Activated CD8-positive, alpha-beta memory T cell treated with anti-CD3 and anti-CD28 coated beads, Interleukin-2, amount 50 U/mL, for 48 hours (primary cell): ENCODE measurements around the gene SEPHS2.
"Not testable (repeated sequence)": the region's sequence is repeated elsewhere in the genome, so short reads cannot be mapped to it uniquely, and the experiment has no call there.

Experiments
- DNase-seq: peaks from one replicate; pipeline ENCODE4 v3.0.0-alpha.2; 2020

Gene SEPHS2

GRCh38 chr16:30464078-30464477 is 18.4 kb upstream of the SEPHS2 start:
- no peak for DNase-seq

DNA sequence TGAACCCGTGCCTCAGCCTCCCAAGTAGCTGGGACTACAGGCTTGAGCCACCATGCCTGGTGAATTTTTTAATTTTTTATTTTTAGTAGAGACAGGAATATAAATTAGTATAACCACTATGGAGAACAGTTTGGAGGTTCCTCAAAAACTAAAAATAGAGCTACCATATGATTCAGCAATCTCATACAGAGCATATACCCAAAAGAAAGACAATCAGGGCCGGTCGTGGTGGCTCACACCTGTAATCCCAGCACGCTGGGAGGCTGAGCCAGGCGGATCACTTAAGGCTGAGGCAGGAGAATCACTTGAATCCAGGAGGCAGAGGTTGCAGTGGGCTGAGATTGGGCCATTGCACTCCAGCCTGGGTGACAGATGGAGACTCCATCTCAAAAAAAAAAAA is 15.8 kb upstream of the SEPHS2 start:
- DNase-seq = not testable (repeated sequence)

DNA sequence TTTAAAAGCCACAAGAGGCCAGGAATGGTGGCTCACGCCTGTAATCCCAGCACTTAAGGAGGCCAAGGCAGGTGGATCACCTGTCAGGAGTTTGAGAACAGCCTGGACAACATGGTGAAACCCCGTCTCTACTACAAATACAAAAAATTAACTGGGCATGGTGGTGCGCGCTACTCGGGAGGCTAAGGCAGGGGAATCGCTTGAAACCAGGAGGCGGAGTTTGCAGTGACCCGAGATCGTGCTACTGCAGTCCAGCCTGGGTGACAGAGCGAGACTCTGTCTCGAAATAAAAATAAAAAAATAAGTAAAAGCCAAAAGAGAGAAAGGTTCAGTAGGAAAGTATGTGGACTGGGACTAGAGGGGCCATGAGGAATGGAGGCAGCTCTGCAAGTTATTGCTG is 13.8 kb upstream of the SEPHS2 start:
- no peak for DNase-seq

GRCh38 chr16:30458561-30459394 is 13.1 kb upstream of the SEPHS2 start:
- peak; percentile 92 for DNase-seq

- DNase-seq = no peak
Observed at GRCh38 chr16:30457743-30458560, 12.3 kb upstream of the SEPHS2 start.

- DNase-seq = no peak
Observed at GRCh38 chr16:30457256-30457655, 11.6 kb upstream of the SEPHS2 start.

GRCh38 chr16:30456302-30456701 is 10.6 kb upstream of the SEPHS2 start:
- no peak for DNase-seq

DNA sequence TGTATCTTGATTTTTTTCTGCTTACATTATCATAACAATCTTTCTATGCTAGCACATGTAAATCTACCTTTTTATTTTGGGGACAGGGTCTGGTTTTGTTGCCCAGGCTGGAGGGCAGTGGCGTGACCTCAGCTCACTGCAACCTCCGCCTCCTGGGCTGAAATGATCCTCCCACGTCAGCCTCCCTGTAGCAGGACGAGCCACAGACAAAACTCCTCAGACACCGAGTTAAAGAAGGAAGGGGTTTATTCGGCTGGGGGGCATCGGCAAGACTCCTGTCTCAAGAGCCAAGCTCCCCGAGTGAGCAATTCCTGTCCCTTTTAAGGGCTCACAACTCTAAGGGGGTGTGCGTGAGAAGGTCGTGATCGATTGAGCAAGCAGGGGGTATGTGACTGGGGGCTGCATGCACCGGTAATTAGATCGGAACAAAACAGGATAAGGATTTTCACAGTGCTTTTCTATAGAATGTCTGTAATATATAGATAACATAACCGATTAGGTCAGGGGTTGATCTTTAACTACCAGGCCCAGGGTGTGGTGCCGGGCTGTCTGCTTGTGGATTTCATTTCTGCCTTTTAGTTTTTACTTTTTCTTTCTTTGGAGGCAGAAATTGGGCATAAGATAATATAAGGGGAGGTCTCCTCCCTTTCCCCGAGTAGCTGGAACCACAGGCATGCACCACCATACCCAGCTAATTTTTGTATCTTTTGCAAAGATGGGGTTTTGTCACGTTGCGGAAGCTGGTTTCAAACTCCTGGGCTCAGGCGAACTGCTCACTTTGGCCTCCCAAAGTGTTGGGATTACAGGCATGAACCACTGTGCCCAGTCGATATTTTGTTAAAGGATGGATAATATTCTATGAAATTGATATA is 7.3 kb upstream of the SEPHS2 start:
- DNase-seq = not testable (repeated sequence)

DNA sequence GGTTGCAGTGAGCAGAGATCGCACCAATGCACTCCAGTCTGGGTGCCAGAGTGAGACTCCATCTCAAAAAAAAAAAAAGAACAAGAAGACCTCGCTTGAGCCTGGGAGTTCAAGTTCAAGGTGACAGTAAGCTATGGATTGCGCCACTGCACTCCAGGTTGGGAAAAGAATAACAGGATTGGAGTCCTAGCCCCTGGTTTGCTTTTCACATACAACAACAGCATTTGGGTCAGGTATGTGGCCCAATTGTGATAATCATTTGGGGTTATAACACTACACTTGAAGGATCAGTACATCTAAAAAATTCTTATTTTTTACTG is 3.4 kb upstream of the SEPHS2 start:
- no peak for DNase-seq

DNA sequence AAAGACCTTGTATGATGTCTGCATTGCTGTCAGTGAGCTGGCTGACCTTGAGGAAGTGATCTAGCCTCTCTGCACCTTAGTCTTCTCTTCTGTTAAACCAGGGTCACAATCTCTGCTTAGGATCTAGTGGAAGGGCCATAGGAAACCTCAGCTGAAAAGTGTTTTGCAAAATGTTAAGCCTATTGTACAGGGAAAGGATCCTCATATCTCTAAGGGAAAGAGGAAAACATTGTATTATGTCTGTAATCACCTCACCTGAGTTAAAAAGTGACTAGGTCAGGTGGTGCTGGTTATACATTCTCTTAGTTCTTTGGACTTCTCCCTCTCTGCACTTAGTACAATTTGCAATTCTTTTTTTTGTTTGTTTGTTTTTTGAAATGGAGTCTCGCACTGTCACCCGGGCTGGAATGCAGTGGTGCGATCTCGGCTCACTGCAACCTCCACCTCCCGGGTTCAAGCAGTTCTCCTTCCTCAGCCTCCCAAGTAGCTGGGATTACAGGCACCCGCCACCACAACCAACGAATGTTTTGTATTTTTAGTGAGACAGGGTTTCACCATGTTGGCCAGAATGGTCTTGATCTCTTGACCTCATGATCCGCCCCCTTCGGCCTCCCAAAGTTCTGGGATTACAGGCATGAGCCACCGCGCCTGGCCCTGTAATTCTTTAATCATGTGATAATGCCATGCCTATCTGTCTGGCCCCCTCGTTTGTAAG is 2.0 kb upstream of the SEPHS2 start:
- DNase-seq = no peak

GRCh38 chr16:30446203-30446595 is 525 bp upstream of the SEPHS2 start:
- no peak for DNase-seq

GRCh38 chr16:30445149-30445407 is 596 bp downstream of the SEPHS2 start:
- no peak for DNase-seq

DNA sequence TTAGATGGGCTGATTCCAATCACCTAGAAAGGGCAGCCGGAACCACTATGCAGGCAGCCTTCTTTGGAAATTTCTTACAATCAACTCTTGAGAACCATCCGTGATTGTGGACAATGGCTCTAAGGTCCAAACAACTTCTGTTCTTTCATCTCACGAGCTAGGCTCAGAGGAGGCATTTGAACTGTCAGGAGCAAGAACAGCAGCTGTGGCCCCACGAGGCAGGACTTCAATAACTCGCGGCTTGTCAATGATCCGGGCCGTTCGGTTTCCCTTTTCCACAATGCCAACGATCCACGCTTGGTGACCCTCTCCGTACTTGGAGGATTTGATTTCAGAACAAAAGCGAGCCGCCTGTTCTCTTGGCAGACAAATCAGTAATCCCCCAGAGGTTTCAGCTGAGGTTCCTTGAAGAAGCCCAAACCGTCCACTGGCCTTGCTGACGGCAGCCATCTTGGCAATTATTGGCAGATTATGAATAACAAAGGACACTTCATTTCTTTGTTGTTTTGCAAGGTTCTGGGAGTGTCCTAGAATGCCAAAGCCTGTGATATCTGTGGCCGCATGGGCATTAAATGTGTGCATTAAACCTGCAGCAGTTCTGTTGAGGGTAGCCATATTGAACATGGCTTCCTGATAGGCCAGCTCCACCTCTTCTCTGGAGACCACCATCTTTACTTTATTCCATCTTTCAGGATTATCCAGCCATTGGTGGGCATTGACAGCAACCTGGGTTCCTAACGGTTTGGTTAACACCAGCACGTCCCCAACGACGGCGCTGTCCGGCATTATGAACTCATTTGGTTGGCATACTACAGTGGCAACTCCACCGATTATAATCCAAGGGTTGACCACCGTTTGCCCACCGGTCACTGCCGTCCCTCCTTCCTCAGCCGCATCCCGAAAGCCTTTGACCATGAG is 1.2 kb downstream of the SEPHS2 start:
- DNase-seq = no peak

GRCh38 chr16:30443631-30444030 is 2.0 kb downstream of the SEPHS2 start:
- DNase-seq = no peak

DNA sequence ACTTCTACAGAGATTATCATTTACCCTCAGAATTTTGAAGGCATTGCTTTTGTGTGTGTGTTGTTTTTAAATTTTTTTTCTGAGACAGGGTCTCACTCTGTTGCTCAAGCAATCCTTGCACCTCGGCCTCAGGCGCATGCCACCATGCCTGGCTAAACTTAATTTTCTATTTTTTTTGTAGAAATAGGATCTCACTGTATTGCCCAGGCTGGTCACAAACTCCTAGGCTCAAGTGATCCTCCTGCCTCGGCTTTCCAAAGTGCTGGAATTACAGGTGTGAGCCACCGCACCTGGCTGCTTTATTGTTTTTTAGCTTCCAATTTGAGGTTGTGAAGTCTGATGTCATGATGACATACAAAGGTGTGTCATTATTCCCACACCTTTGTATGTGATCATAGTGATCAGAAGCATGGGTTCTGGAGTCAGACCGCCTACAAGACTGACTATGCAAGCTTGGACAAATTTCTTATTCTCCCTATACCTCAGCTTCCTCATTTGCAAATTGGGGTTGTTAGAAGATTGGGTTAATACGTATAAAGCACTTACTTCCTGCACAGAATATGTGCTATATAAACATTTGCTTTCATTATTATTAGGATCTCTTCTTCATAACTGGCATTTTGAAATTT is 5.8 kb downstream of the SEPHS2 start:
- DNase-seq = no peak

DNA sequence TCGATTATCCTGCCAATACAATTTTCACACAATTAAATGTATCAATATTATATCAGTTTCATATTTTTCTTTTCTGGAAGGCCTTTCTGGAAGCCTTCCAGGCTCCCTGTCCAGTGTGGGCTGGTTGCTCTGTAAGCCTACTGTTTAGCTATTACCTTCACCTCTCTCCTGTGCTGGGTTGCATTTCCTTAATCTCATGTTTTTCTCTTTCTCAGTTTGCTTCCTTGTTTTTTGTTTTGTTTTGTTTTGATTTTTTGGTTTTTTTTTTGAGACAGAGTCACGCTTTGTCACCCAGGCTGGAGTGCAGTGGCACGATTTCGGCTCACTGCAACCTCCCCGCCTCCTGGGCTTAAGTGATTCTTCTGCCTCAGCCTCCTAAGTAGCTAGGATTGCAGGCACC is 6.8 kb downstream of the SEPHS2 start:
- no peak for DNase-seq

GRCh38 chr16:30437511-30438046 is 8.1 kb downstream of the SEPHS2 start:
- no peak for DNase-seq

DNA sequence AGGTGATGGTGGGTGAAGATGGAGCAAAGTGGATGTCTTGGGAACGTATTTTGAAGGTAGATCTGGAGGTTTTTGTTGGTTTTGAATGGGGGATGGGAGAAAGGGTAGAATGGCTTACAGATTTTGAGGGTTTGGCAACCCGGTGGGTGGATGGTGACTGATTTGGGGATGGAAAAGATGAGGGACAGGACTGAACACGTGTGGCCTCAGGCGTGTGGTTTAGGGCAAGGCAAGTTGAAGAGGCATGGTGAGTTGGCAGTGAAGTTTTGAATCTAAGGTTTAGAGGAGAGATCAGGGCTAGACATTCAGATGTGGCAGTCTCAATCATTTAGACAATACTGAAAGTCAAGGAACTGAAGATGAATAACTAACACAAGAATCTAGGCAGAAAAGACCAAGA is 10.8 kb downstream of the SEPHS2 start:
- DNase-seq = peak; percentile 81

- no peak for DNase-seq
Observed at GRCh38 chr16:30430428-30430970, 15.2 kb downstream of the SEPHS2 start.

- DNase-seq = peak; percentile 94
Observed at GRCh38 chr16:30429678-30430427, 15.8 kb downstream of the SEPHS2 start, which contains the start of gene DCTPP1. Gene DCTPP1, minus strand, starts transcription at chr16:30430030. Its CDS starts 50 bp downstream, at chr16:30429980.
